ENCODE data around the gene TACC2. TPM values are rescaled to one million over a fixed set of nuclear protein-coding genes. Genes with fewer than 3 reads are reported as not detected.

The TACC2 gene
- total RNA-seq, 4 donors from 2014 or later, result 191 to 400 (median 261) TPM

- no peak overlapping the region for H3K4me3 ChIP-seq (ENCODE audit: low read depth, poor library complexity, severe bottlenecking)
- WGBS, 2 donors, result 95 to 99% methylated on average over 4 of the region's 4 CpGs
- peak; percentile 1 to 32 for DNase-seq (ENCODE audit: low spot score in 2 of 2)
- no peak for TF ChIP-seq CTCF (IDR thresholded peaks at IDR 0.05)
- TF ChIP-seq POLR2A (IDR thresholded peaks at IDR 0.05), result no peak
- intact Hi-C loops (cut with DNase I; ENCODE audit: low total_unique reads), result no loop called here
These were observed 313.4 kb downstream of the TACC2 start for GRCh38 chr10:122302315-122302714.

- intact Hi-C loops (cut with DNase I; ENCODE audit: low total_unique reads), result no loop called here
- DNase-seq (ENCODE audit: low spot score in 2 of 2), result no peak
- WGBS, 2 donors, result 75 to 78% methylated on average over 9 of the region's 9 CpGs
These were observed 314.5 kb downstream of the TACC2 start for GRCh38 chr10:122303271-122304053.

More at GRCh38 chr10:122303271-122304053, 314.5 kb downstream of the TACC2 start:
- TF ChIP-seq POLR2A (IDR thresholded peaks at IDR 0.05), result no peak
- no peak overlapping the region for H3K4me3 ChIP-seq (ENCODE audit: low read depth, poor library complexity, severe bottlenecking)

Other genes with a start within 250 kb of the TACC2 start
- 10 to 100 TPM; 11.5 to 22.2 (median 18.2) TPM for gene ATE1, start 61.1 kb upstream of the TACC2 start, total RNA-seq
- gene NSMCE4A, start 13.9 kb upstream of the TACC2 start, total RNA-seq, result 10 to 100 TPM; 51.1 to 77.0 (median 56.1) TPM

All from lower leg skin (tissue), 4 donors.